Osteoblast (primary cell): ENCODE measurements around the gene DUSP14. TPM values are rescaled to one million over a fixed set of nuclear protein-coding genes. Genes with fewer than 3 reads are reported as not detected.

Source experiments
- DNase-seq: peaks from one replicate; pipeline ENCODE4 v3.0.0; 2011; ENCODE audit warnings: low spot score, mixed read lengths; ENCODE audit not compliant: insufficient read length; ENCODE audit errors: missing footprints
- H2AFZ ChIP-seq: 2 replicates; pipeline ENCODE4 v1.6.0; 2011; ENCODE audit warnings: mild to moderate bottlenecking, low read length
- H3K27ac ChIP-seq: 2 replicates; pipeline ENCODE4 v1.5.1; 2011; ENCODE audit warnings: mild to moderate bottlenecking, low read depth, low read length, moderate library complexity
- H3K27me3 ChIP-seq: 2 replicates; pipeline ENCODE4 v1.6.0; 2012; ENCODE audit warnings: mild to moderate bottlenecking, control low read depth, inconsistent platforms, low read length, moderate library complexity; ENCODE audit not compliant: insufficient read depth
- H3K36me3 ChIP-seq: 2 replicates; pipeline ENCODE4 v1.5.1; 2011; ENCODE audit warnings: mild to moderate bottlenecking, low read length, control low read depth, moderate library complexity; ENCODE audit not compliant: insufficient read depth
- H3K4me1 ChIP-seq: 2 replicates; pipeline ENCODE4 v1.5.1; 2011; ENCODE audit warnings: mild to moderate bottlenecking, low read length, control low read depth, moderate library complexity; ENCODE audit not compliant: insufficient read depth
- H3K4me2 ChIP-seq: 2 replicates; pipeline ENCODE4 v1.6.0; 2011; ENCODE audit warnings: mild to moderate bottlenecking, low read length; ENCODE audit not compliant: insufficient read depth
- H3K4me3 ChIP-seq: fragments of 200-600 bp; sonication (generic); 3 replicates; pipeline ENCODE4 v1.5.1; 2012; ENCODE audit warnings: mild to moderate bottlenecking, low read length, inconsistent platforms; ENCODE audit not compliant: insufficient read depth
- H3K79me2 ChIP-seq: 2 replicates; pipeline ENCODE4 v1.6.0; 2012; ENCODE audit warnings: mild to moderate bottlenecking, low read length, control low read depth, inconsistent platforms; ENCODE audit not compliant: insufficient read depth
- H3K9me3 ChIP-seq: 2 replicates; pipeline ENCODE4 v1.5.1; 2011; ENCODE audit warnings: low read depth, low read length, control low read depth
- H4K20me1 ChIP-seq: 2 replicates; pipeline ENCODE4 v1.6.0; 2012; ENCODE audit warnings: mild to moderate bottlenecking, low read length, control low read depth; ENCODE audit not compliant: insufficient read depth
- CTCF ChIP-seq: IDR thresholded peaks from 2 replicates; pipeline ENCODE4 v1.5.1; 2011; ENCODE audit warnings: mild to moderate bottlenecking, low read depth, low read length, moderate library complexity; ENCODE audit errors: extremely low read depth
- total RNA-seq: library from RNA; depleted of rRNA; stranded (reverse); fragments of >200 nt; gene quantifications from 2 replicates; pipeline ENCODE4 v1.2.3, GENCODE V29; 2012

The DUSP14 gene
- total RNA-seq, 1 donor = 97.7 TPM

- Histone ChIP-seq H3K4me3 (no peak overlapping the region), H2AFZ (no peak overlapping the region), H3K4me2 (no peak overlapping the region), H3K27me3 (no peaks in the 10 kb centered on the region), H4K20me1 (no peaks in the 10 kb centered on the region), H3K4me1 (no peaks in the 10 kb centered on the region), H3K36me3 (peaks cover 70% of the 10 kb centered on the region), H3K9me3 (no peaks in the 10 kb centered on the region), H3K27ac (no peak overlapping the region), H3K79me2 (no peaks in the 10 kb centered on the region)
- no peak for TF ChIP-seq CTCF
- no peak for DNase-seq
Observed at GRCh38 chr17:37535906-37536305, 46.2 kb downstream of the DUSP14 start.

GRCh38 chr17:37538981-37539659, 49.4 kb downstream of the DUSP14 start:
- H4K20me1 ChIP-seq = no peaks in the 10 kb centered on the region
- peaks cover 18% of the 10 kb centered on the region for H3K4me1 ChIP-seq
- H3K27ac ChIP-seq = no peak overlapping the region
- DNase-seq = no peak
- no peak overlapping the region for H3K4me3 ChIP-seq
- no peak overlapping the region for H3K4me2 ChIP-seq
- H3K9me3 ChIP-seq = no peaks in the 10 kb centered on the region
- no peak overlapping the region for H2AFZ ChIP-seq
- H3K36me3 ChIP-seq = peaks cover 75% of the 10 kb centered on the region
- no peaks in the 10 kb centered on the region for H3K79me2 ChIP-seq
- TF ChIP-seq CTCF = no peak
- no peaks in the 10 kb centered on the region for H3K27me3 ChIP-seq

- Histone ChIP-seq H3K9me3 (no peaks in the 10 kb centered on the region), H2AFZ (no peak overlapping the region), H3K27ac (peak overlapping the region; percentile 23), H3K79me2 (peaks cover 11% of the 10 kb centered on the region), H3K4me3 (no peak overlapping the region), H3K36me3 (peaks cover 48% of the 10 kb centered on the region), H4K20me1 (no peaks in the 10 kb centered on the region), H3K4me1 (peaks cover 18% of the 10 kb centered on the region), H3K4me2 (no peak overlapping the region), H3K27me3 (no peaks in the 10 kb centered on the region)
- peak; percentile 85 for DNase-seq
- TF ChIP-seq CTCF = no peak
Observed at GRCh38 chr17:37541880-37542660, 52.4 kb downstream of the DUSP14 start.

GRCh38 chr17:37543637-37544052, 54.0 kb downstream of the DUSP14 start:
- Histone ChIP-seq H3K27ac (peak overlapping the region; percentile 18), H3K4me3 (no peak overlapping the region), H3K4me1 (peaks cover 18% of the 10 kb centered on the region), H3K79me2 (peaks cover 18% of the 10 kb centered on the region), H3K9me3 (no peaks in the 10 kb centered on the region), H4K20me1 (no peaks in the 10 kb centered on the region), H2AFZ (no peak overlapping the region), H3K4me2 (peak overlapping the region; percentile 0), H3K36me3 (peaks cover 32% of the 10 kb centered on the region), H3K27me3 (no peaks in the 10 kb centered on the region)
- DNase-seq = no peak
- no peak for TF ChIP-seq CTCF
